Retinal pigment epithelial cell (primary cell): ENCODE measurements around the gene SLC49A4.

ENCODE experiments used
- DNase-seq: peaks from one replicate; pipeline ENCODE4 v3.0.0-alpha.2; 2010; ENCODE audit warnings: low read depth
- H3K4me3 ChIP-seq: 2 replicates; pipeline ENCODE4 v1.5.1; 2011; ENCODE audit warnings: mild to moderate bottlenecking, low read length, control low read depth, moderate library complexity
- TF ChIP-seq, protein P1 (sequence below): conservative IDR thresholded peaks from 2 replicates; pipeline ENCODE4 v1.5.1; 2011; ENCODE audit warnings: low read depth, low read length, control low read depth, inconsistent platforms

The SLC49A4 gene

DNA sequence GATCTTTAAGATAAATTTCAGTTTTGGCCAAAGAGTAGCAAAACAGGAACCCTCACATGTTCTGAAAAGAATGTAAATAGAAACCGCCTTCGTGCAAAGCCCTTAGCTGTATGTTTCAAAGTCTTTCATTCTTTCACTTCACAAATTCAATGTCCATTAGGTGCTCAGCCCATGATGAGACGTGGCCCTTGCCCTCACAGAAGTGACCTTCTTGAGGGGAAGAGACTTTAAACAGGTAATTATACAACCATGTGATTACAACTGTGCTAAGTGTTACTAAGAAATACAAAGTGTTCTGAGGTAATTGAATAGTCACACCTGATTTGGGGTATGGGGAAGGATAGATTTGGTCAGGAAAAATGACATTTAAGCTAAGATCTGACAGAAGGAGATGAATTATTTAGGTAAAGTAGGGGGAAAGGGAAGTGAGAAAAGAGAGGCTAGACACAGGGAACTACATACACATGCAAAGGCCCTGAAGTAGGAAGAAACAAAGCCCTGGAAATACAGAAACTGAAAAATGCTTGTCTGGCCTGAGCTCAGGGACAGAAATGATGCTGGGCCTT lies 20.8 kb upstream of the SLC49A4 start:
- H3K4me3 ChIP-seq, result no peak overlapping the region
- no peak for DNase-seq
- TF ChIP-seq, protein P1, sequence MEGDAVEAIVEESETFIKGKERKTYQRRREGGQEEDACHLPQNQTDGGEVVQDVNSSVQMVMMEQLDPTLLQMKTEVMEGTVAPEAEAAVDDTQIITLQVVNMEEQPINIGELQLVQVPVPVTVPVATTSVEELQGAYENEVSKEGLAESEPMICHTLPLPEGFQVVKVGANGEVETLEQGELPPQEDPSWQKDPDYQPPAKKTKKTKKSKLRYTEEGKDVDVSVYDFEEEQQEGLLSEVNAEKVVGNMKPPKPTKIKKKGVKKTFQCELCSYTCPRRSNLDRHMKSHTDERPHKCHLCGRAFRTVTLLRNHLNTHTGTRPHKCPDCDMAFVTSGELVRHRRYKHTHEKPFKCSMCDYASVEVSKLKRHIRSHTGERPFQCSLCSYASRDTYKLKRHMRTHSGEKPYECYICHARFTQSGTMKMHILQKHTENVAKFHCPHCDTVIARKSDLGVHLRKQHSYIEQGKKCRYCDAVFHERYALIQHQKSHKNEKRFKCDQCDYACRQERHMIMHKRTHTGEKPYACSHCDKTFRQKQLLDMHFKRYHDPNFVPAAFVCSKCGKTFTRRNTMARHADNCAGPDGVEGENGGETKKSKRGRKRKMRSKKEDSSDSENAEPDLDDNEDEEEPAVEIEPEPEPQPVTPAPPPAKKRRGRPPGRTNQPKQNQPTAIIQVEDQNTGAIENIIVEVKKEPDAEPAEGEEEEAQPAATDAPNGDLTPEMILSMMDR, result no peak

DNA sequence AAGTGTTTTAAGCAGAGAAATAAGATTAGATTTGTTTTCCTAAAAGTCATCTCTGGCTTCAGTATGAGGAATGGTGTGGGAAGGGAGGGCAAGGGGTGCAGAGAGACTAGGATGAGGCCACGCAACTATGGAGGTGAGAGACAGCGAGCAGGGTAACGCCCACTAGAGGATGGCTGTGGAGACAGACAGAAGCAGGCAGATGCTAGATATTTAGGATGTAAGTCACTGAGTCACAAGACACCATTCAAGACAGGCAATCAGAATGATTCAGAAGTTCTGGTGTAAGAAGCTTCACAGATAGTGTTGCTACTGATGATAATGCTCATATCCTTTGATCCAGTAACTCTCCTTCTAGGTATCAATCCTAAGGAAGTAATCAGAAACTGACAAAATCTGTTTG lies 20.3 kb upstream of the SLC49A4 start:
- DNase-seq, result no peak
- no peak overlapping the region for H3K4me3 ChIP-seq
- TF ChIP-seq, protein P1, result no peak

- no peak for DNase-seq
- TF ChIP-seq, protein P1, result no peak
- H3K4me3 ChIP-seq, result no peak overlapping the region
Observed at GRCh38 chr3:122776675-122777468, 18.0 kb upstream of the SLC49A4 start.

DNA sequence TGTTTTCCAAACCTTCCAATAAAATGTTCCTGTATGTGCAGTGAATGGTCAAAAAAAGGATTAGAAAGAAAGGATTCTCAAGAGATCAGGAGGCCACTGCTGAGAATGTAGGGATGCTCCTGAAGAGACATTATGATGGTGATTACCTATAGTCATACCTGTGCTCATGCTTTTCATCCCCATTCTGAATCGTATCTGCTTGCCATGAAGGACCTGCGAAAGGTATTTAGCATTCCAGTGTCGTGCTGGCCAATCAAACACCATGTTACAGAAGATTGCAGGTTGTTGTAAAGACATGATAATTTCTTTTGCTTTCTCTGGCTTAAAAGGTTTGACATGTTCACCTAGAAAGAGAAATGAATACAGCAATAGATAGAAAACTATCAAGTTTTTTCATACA lies 17.3 kb upstream of the SLC49A4 start:
- DNase-seq, result no peak
- TF ChIP-seq, protein P1, result no peak
- H3K4me3 ChIP-seq, result no peak overlapping the region

DNA sequence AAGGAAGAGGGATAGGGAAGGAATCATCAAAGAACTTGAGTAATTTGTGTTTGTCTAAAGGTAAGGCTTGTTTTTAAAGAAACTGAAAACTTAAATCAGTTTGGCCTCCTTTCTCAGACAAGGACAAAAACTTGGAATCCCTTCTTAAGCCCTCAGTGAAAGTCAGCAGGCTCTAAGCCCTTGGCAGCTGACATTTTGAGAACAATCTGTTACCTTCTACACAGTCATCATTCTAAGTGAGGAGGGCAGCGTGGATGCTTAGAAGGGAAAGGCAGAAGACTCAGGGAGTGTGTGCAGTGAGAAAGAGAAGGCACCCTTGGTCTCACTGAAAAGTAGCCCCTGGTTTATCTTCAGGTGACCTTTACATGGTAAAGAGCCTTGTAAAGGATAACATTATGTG lies 12.1 kb upstream of the SLC49A4 start:
- H3K4me3 ChIP-seq, result no peak overlapping the region
- DNase-seq, result no peak
- TF ChIP-seq, protein P1, result no peak

DNA sequence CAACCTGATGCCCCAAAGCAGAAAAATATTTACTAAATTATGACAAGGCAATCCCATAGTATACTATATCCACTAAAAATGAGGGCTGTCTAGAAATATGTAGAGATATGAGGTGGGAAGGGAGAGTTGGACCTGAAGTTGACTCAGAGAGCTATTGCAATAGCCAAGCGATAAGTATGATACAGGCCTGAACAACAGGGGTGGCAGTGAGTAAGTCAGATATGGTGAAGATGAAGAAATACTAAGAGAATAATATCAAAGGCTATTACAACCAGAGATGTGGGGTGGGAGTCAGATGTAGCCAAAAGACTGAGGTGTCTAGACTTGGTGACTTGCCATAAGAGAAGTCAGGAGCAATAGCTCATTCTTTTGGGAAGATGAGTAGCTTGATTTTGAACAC lies 10.4 kb upstream of the SLC49A4 start:
- DNase-seq, result no peak
- no peak overlapping the region for H3K4me3 ChIP-seq
- TF ChIP-seq, protein P1, result no peak

GRCh38 chr3:122785231-122785630 lies 9.6 kb upstream of the SLC49A4 start:
- DNase-seq, result no peak
- TF ChIP-seq, protein P1, result no peak
- no peak overlapping the region for H3K4me3 ChIP-seq
